Activated naive CD8-positive, alpha-beta T cell treated with anti-CD3 and anti-CD28 coated beads, Interleukin-2, amount 50 U/mL, for 24 hours (primary cell): Measurements from ENCODE around the gene COL9A3.
A peak's percentile ranks its signal among the peaks of the same experiment; 100 is the strongest.

ENCODE experiments used
- ATAC-seq: fragments of 150-1000 bp; cut with Tn5 transposase; one replicate; pipeline ENCODE4 v1.10.0; 2021
- DNase-seq: peaks from one replicate; pipeline ENCODE4 v3.0.0; 2021
- H3K27ac Mint-ChIP-seq: one replicate; pipeline ENCODE4 v1.8.0; 2021; ENCODE audit warnings: mild to moderate bottlenecking, mixed read lengths
- H3K27me3 Mint-ChIP-seq: one replicate; pipeline ENCODE4 v1.8.0; 2021; ENCODE audit warnings: mixed read lengths
- H3K36me3 Mint-ChIP-seq: one replicate; pipeline ENCODE4 v1.8.0; 2021; ENCODE audit warnings: low read depth, mixed read lengths
- H3K4me1 Mint-ChIP-seq: one replicate; pipeline ENCODE4 v1.8.0; 2021; ENCODE audit warnings: mixed read lengths
- H3K4me3 Mint-ChIP-seq: one replicate; pipeline ENCODE4 v1.8.0; 2021; ENCODE audit warnings: mild to moderate bottlenecking, moderate library complexity, mixed read lengths
- H3K9me3 Mint-ChIP-seq: one replicate; pipeline ENCODE4 v1.8.0; 2021; ENCODE audit warnings: mixed read lengths

COL9A3 gene

GRCh38 chr20:62799036-62799435, 17.8 kb upstream of the COL9A3 start:
- no peak overlapping the region for H3K4me3 Mint-ChIP-seq
- H3K27ac Mint-ChIP-seq: no peak overlapping the region
- peaks cover 28% of the 10 kb centered on the region for H3K4me1 Mint-ChIP-seq
- ATAC-seq: no peak
- H3K36me3 Mint-ChIP-seq: peaks cover 15% of the 10 kb centered on the region
- H3K9me3 Mint-ChIP-seq: no peaks in the 10 kb centered on the region
- no peak for DNase-seq
- H3K27me3 Mint-ChIP-seq: no peaks in the 10 kb centered on the region

GRCh38 chr20:62799459-62799858, 17.4 kb upstream of the COL9A3 start:
- Mint-ChIP-seq H3K4me1 (peaks cover 31% of the 10 kb centered on the region), H3K4me3 (no peak overlapping the region), H3K9me3 (no peaks in the 10 kb centered on the region), H3K36me3 (peaks cover 15% of the 10 kb centered on the region), H3K27me3 (no peaks in the 10 kb centered on the region), H3K27ac (no peak overlapping the region)
- DNase-seq (no peak), ATAC-seq (no peak)

GRCh38 chr20:62799873-62800272, 17.0 kb upstream of the COL9A3 start:
- Mint-ChIP-seq H3K36me3 (peaks cover 15% of the 10 kb centered on the region), H3K4me1 (peaks cover 28% of the 10 kb centered on the region), H3K27ac (no peak overlapping the region), H3K4me3 (no peak overlapping the region), H3K27me3 (no peaks in the 10 kb centered on the region), H3K9me3 (no peaks in the 10 kb centered on the region)
- no peak for DNase-seq
- no peak for ATAC-seq

GRCh38 chr20:62800314-62801259, 16.3 kb upstream of the COL9A3 start:
- H3K27ac Mint-ChIP-seq: no peak overlapping the region
- ATAC-seq (no peak), DNase-seq (no peak)
- H3K4me3 Mint-ChIP-seq: no peak overlapping the region
- H3K9me3 Mint-ChIP-seq: no peaks in the 10 kb centered on the region
- peaks cover 25% of the 10 kb centered on the region for H3K4me1 Mint-ChIP-seq
- no peaks in the 10 kb centered on the region for H3K27me3 Mint-ChIP-seq
- peaks cover 15% of the 10 kb centered on the region for H3K36me3 Mint-ChIP-seq

GRCh38 chr20:62801284-62802010, 15.4 kb upstream of the COL9A3 start:
- no peak for ATAC-seq
- no peaks in the 10 kb centered on the region for H3K9me3 Mint-ChIP-seq
- no peak overlapping the region for H3K27ac Mint-ChIP-seq
- no peak for DNase-seq
- peaks cover 15% of the 10 kb centered on the region for H3K36me3 Mint-ChIP-seq
- no peaks in the 10 kb centered on the region for H3K27me3 Mint-ChIP-seq
- H3K4me1 Mint-ChIP-seq: peaks cover 28% of the 10 kb centered on the region
- no peak overlapping the region for H3K4me3 Mint-ChIP-seq

- no peak overlapping the region for H3K27ac Mint-ChIP-seq
- ATAC-seq: no peak
- no peaks in the 10 kb centered on the region for H3K27me3 Mint-ChIP-seq
- H3K4me3 Mint-ChIP-seq: no peak overlapping the region
- no peaks in the 10 kb centered on the region for H3K9me3 Mint-ChIP-seq
- H3K4me1 Mint-ChIP-seq: peaks cover 31% of the 10 kb centered on the region
- peaks cover 15% of the 10 kb centered on the region for H3K36me3 Mint-ChIP-seq
- no peak for DNase-seq
These were observed 14.7 kb upstream of the COL9A3 start for GRCh38 chr20:62802026-62802712.

- Mint-ChIP-seq H3K4me1 (peaks cover 24% of the 10 kb centered on the region), H3K27me3 (no peaks in the 10 kb centered on the region), H3K9me3 (no peaks in the 10 kb centered on the region), H3K27ac (peak overlapping the region; percentile 95), H3K36me3 (peaks cover 13% of the 10 kb centered on the region), H3K4me3 (peak overlapping the region; percentile 86)
- DNase-seq (no peak), ATAC-seq (peak; percentile 12)
These were observed 12.7 kb upstream of the COL9A3 start for GRCh38 chr20:62804021-62804626.

- H3K4me1 Mint-ChIP-seq: peaks cover 24% of the 10 kb centered on the region
- H3K27ac Mint-ChIP-seq: peak within 1 kb of the TSS; percentile 95
- H3K4me3 Mint-ChIP-seq: peak within 1 kb of the TSS; percentile 86
- H3K36me3 Mint-ChIP-seq: peaks cover 10% of the 10 kb centered on the region
- no peaks in the 10 kb centered on the region for H3K27me3 Mint-ChIP-seq
- no peaks in the 10 kb centered on the region for H3K9me3 Mint-ChIP-seq
- DNase-seq (peak; percentile 79), ATAC-seq (peak; percentile 53)
These were observed 12.2 kb upstream of the COL9A3 start, which contains the start of gene OGFR for GRCh38 chr20:62804627-62805154. TSS of gene OGFR (plus strand) at chr20:62804835. CDS start at chr20:62804860, 25 bp downstream.

GRCh38 chr20:62805155-62805710, 11.6 kb upstream of the COL9A3 start:
- Mint-ChIP-seq H3K27me3 (no peaks in the 10 kb centered on the region), H3K4me1 (peaks cover 24% of the 10 kb centered on the region), H3K36me3 (peaks cover 7% of the 10 kb centered on the region), H3K9me3 (no peaks in the 10 kb centered on the region), H3K27ac (no peak overlapping the region), H3K4me3 (peak overlapping the region; percentile 80)
- DNase-seq (no peak), ATAC-seq (peak; percentile 7)

GRCh38 chr20:62805711-62806382, 11.0 kb upstream of the COL9A3 start:
- DNase-seq (no peak), ATAC-seq (no peak)
- Mint-ChIP-seq H3K36me3 (peaks cover 7% of the 10 kb centered on the region), H3K27me3 (no peaks in the 10 kb centered on the region), H3K9me3 (no peaks in the 10 kb centered on the region), H3K27ac (peak overlapping the region; percentile 59), H3K4me3 (peak overlapping the region; percentile 80), H3K4me1 (peaks cover 24% of the 10 kb centered on the region)

GRCh38 chr20:62806383-62807050, 10.3 kb upstream of the COL9A3 start:
- H3K4me1 Mint-ChIP-seq: peaks cover 24% of the 10 kb centered on the region
- DNase-seq: no peak
- peak overlapping the region; percentile 59 for H3K27ac Mint-ChIP-seq

GRCh38 chr20:62807444-62808210, 9.2 kb upstream of the COL9A3 start:
- H3K36me3 Mint-ChIP-seq: peaks cover 7% of the 10 kb centered on the region
- H3K27ac Mint-ChIP-seq: no peak overlapping the region
- no peaks in the 10 kb centered on the region for H3K27me3 Mint-ChIP-seq
- peaks cover 24% of the 10 kb centered on the region for H3K4me1 Mint-ChIP-seq
- H3K9me3 Mint-ChIP-seq: no peaks in the 10 kb centered on the region
- no peak overlapping the region for H3K4me3 Mint-ChIP-seq
- ATAC-seq (no peak), DNase-seq (no peak)

More at GRCh38 chr20:62806383-62807050, 10.3 kb upstream of the COL9A3 start:
- H3K36me3 Mint-ChIP-seq: peaks cover 7% of the 10 kb centered on the region
- H3K4me3 Mint-ChIP-seq: peak overlapping the region; percentile 80
- ATAC-seq: no peak
- H3K27me3 Mint-ChIP-seq: no peaks in the 10 kb centered on the region
- H3K9me3 Mint-ChIP-seq: no peaks in the 10 kb centered on the region
